NT2/D1 (cell line): ENCODE results near the gene ERMN.

Experiments
- SUZ12 ChIP-seq: IDR thresholded peaks from 2 replicates; pipeline ENCODE4 v1.6.1; 2011; ENCODE audit not compliant: insufficient read length, insufficient read depth; ENCODE audit errors: extremely low read depth
- YY1 ChIP-seq: IDR thresholded peaks from 2 replicates; pipeline ENCODE4 v1.6.1; 2011; ENCODE audit not compliant: insufficient read length, insufficient read depth
- ZNF274 ChIP-seq: IDR thresholded peaks from 2 replicates; pipeline ENCODE4 v1.6.1; 2011; ENCODE audit warnings: mild to moderate bottlenecking, low read depth, low read length

GRCh38 chr2:157327621-157328500 lies 2.2 kb upstream of the ERMN start:
- TF ChIP-seq ZNF274 (no peak), YY1 (no peak), SUZ12 (no peak)
